ENCODE data around the gene STBD1. TPM values are rescaled to one million over a fixed set of nuclear protein-coding genes. Genes with fewer than 3 reads are reported as not detected.

Gene STBD1
- total and polyA plus RNA-seq, 9 of the 15 experiments (the other 6 are each of a cell fraction or from before 2014, with no cell fraction given) = 0.08 to 0.64 (median 0.27) TPM; not detected in 2

GRCh38 chr4:76271248-76271647 lies 35.3 kb upstream of the STBD1 start:
- intact Hi-C loops (cut with micrococcal nuclease) = no loop called here
- Histone ChIP-seq H3K4me1 (replicated peaks in 1 of 2; ENCODE audit: control insufficient read depth in 2 of 2, insufficient read depth in 2 of 2, low read length in 2 of 2) (no peaks in the 10 kb centered on the region; a peak in 1 of 5 replicates), H3K4me2 (ENCODE audit: insufficient read depth, low read length) (no peak overlapping the region), H3K27ac (ENCODE audit: extremely low read depth, low read depth, low read length) (no peak overlapping the region), H3K9me3 (replicated peaks; ENCODE audit: control insufficient read depth, insufficient read depth, low read depth, low read length) (no peaks in the 10 kb centered on the region), H2AFZ (ENCODE audit: low read depth, low read length) (peak overlapping the region; percentile 24; the same call in 1 of the 2 replicates), H4K20me1 (replicated peaks; ENCODE audit: control insufficient read depth, insufficient read depth, low read length) (no peaks in the 10 kb centered on the region), H3K36me3 (ENCODE audit: control insufficient read depth, insufficient read depth, low read length) (no peaks in the 10 kb centered on the region; the same call in 2 of the 3 replicates), H3K27me3 (ENCODE audit: control insufficient read depth in 2 of 2, insufficient read depth in 2 of 2, low read length in 2 of 2) (no peaks in the 10 kb centered on the region), H3K79me2 (ENCODE audit: control insufficient read depth, insufficient read depth, low read length) (no peaks in the 10 kb centered on the region), H3K9me1 (ENCODE audit: control insufficient read depth, insufficient read depth, low read length) (no peaks in the 10 kb centered on the region), H3K9ac (ENCODE audit: insufficient read depth in 1 of 2, low read depth in 2 of 2, low read length in 2 of 2) (no peak overlapping the region), H3K4me3 (no peak overlapping the region)
- WGBS (ENCODE audit: insufficient coverage, low coverage, missing lambda C conversion rate) = 43% methylated on average over 6 of the region's 6 CpGs
- DNase-seq (ENCODE audit: extremely low read depth in 1 of 4, low spot score in 3 of 4) (no peak), FAIRE-seq (no peak), ATAC-seq (no peak)
- POLR2A ChIA-PET = interaction anchor here (0.6 to 1.2 kb wide), 3 partner anchors 30 to 58 kb away, joined by 3 read pairs; partner anchors contain the start of gene SCARB2
- CTCF ChIA-PET (ENCODE audit: low intra/inter-chr PET ratio) = no interaction called here
- no TSS peak for BruUV-seq (replicated peaks)
- in situ Hi-C loops (cut with MboI) = no loop called here
- TF ChIP-seq ZNF699 (CRISPR knock-in tag; IDR thresholded peaks at IDR 0.05; ENCODE audit: insufficient replicate concordance) = no peak
- no peak for TF ChIP-seq ZNF121 (CRISPR knock-in tag; conservative IDR thresholded peaks at IDR 0.05)
- TF ChIP-seq FUS (optimal IDR thresholded peaks at IDR 0.05; ENCODE audit: low read depth, low read length) = no peak
- TF ChIP-seq MITF (IDR thresholded peaks at IDR 0.05) = no peak
- TF ChIP-seq CBX2 (IDR thresholded peaks at IDR 0.05; ENCODE audit: insufficient read depth, low read length, poor library complexity, severe bottlenecking) = no peak
- TF ChIP-seq ZNF518B (CRISPR knock-in tag; IDR thresholded peaks at IDR 0.05) = no peak
- no peak for TF ChIP-seq ZNF282 (CRISPR knock-in tag; IDR thresholded peaks at IDR 0.05)
- no peak for TF ChIP-seq ZNF184 (CRISPR knock-in tag; IDR thresholded peaks at IDR 0.05)
- no peak for TF ChIP-seq CREB5 (CRISPR knock-in tag; IDR thresholded peaks at IDR 0.05)
- TF ChIP-seq FOXM1 (IDR thresholded peaks at IDR 0.05; ENCODE audit: low read depth) = no peak
- no peak for TF ChIP-seq FOXM1 (CRISPR knock-in tag; IDR thresholded peaks at IDR 0.05; ENCODE audit: low read depth)
- TF ChIP-seq ZNF57 (CRISPR knock-in tag; IDR thresholded peaks at IDR 0.05) = no peak
- TF ChIP-seq ZNF561 (CRISPR knock-in tag; conservative IDR thresholded peaks at IDR 0.05) = no peak
- TF ChIP-seq POLR2AphosphoS5 (IDR thresholded peaks at IDR 0.05; ENCODE audit: control insufficient read depth, insufficient read depth, low read depth, low read length) = no peak
- peak; percentile 88 for TF ChIP-seq MAFG (tag; conservative IDR thresholded peaks at IDR 0.05)
- TF ChIP-seq MBD2 (IDR thresholded peaks at IDR 0.05; ENCODE audit: borderline replicate concordance, low read depth) = no peak
- no peak for TF ChIP-seq DPF2 (IDR thresholded peaks at IDR 0.05)
- no peak for TF ChIP-seq MIER1 (IDR thresholded peaks at IDR 0.05; ENCODE audit: low read depth)
- peak; percentile 96 for TF ChIP-seq ZNF316 (IDR thresholded peaks at IDR 0.05)
- TF ChIP-seq TAF7 (tag; IDR thresholded peaks at IDR 0.05) = no peak
